ENCODE results near the gene HOOK2. TPM values are rescaled to one million over a fixed set of nuclear protein-coding genes. Genes with fewer than 3 reads are reported as not detected.

The HOOK2 gene
- polyA plus RNA-seq, 1 experiment = 5.5 TPM

DNA sequence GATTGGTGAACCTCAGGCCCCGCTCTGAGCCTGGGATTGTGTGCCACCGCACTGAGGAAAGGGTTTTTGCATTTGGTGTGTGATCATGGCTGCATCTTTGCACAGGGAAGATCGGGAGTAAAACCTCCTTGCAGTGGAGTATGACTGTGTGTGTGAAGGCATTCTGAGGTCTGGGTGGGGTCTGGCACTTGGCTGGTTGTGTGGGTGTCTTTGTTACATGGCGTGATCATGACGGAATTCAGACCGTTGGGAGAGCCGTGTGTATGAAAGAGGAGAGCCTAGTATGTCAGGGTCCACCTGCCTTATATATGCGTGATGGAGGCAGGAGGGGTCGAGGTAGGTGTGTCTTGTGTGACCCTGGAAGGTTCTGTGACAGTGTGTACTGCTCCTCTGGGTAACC, 24.5 kb downstream of the HOOK2 start:
- Histone ChIP-seq H3K27ac (ENCODE audit: low read depth, low read length) (no peak overlapping the region), H3K9me3 (ENCODE audit: control insufficient read depth, insufficient read depth, low read length) (peaks cover 13% of the 10 kb centered on the region), H3K4me3 (ENCODE audit: low read depth, low read length) (no peak overlapping the region), H3K27me3 (ENCODE audit: control insufficient read depth, insufficient read depth, low read length) (peaks cover 12% of the 10 kb centered on the region)
- TF ChIP-seq, protein P1, sequence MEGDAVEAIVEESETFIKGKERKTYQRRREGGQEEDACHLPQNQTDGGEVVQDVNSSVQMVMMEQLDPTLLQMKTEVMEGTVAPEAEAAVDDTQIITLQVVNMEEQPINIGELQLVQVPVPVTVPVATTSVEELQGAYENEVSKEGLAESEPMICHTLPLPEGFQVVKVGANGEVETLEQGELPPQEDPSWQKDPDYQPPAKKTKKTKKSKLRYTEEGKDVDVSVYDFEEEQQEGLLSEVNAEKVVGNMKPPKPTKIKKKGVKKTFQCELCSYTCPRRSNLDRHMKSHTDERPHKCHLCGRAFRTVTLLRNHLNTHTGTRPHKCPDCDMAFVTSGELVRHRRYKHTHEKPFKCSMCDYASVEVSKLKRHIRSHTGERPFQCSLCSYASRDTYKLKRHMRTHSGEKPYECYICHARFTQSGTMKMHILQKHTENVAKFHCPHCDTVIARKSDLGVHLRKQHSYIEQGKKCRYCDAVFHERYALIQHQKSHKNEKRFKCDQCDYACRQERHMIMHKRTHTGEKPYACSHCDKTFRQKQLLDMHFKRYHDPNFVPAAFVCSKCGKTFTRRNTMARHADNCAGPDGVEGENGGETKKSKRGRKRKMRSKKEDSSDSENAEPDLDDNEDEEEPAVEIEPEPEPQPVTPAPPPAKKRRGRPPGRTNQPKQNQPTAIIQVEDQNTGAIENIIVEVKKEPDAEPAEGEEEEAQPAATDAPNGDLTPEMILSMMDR (IDR thresholded peaks at IDR 0.05; ENCODE audit: low read depth, low read length) = no peak
- ChIA-PET CTCF (interaction anchor here (2.2 kb wide), 1 partner anchor 9 kb away, joined by 11 read pairs; no protein-coding TSS in a partner anchor), POLR2A (no interaction called here)
- DNase-seq (ENCODE audit: low read depth, low spot score) = no peak

DNA sequence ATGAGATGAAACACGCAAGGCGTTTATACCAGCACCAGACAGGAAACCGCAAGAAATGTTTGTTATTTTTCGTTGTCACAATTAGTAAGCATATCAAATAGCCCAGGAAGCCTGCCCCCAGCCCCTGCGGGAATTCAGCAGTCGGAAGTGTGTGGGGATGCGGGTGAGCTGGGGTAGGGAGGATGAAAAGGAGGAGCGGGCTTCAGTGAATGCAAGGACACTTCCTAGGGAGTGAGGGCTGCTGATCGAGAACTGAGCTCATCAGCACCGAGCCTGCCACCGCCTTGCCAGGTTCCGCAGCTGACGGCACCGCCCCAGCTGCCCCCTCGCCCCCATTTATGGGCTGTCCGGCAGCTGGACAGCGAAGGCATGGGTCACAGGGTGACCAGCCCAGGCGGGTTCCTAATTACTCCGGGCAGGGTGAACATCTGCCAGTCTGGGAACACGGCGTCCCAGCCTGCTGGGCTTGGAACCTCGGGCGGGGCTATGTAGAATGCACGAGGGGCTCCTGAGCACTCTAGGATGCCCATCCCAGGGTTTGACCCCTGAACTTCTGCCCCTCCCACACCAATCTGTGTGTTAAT, 25.3 kb downstream of the HOOK2 start:
- POLR2A ChIA-PET = no interaction called here
- H3K27ac ChIP-seq (ENCODE audit: low read depth, low read length) = peak overlapping the region; percentile 11
- CTCF ChIA-PET = interaction anchor here (0.6 to 2.2 kb wide), 2 partner anchors 10 to 97 kb away, joined by 3 to 11 read pairs; no protein-coding TSS in a partner anchor
- DNase-seq (ENCODE audit: low read depth, low spot score) = no peak
- H3K9me3 ChIP-seq (ENCODE audit: control insufficient read depth, insufficient read depth, low read length) = peaks cover 13% of the 10 kb centered on the region
- no peak overlapping the region for H3K4me3 ChIP-seq (ENCODE audit: low read depth, low read length)
- peaks cover 12% of the 10 kb centered on the region for H3K27me3 ChIP-seq (ENCODE audit: control insufficient read depth, insufficient read depth, low read length)
- TF ChIP-seq, protein P1 (IDR thresholded peaks at IDR 0.05; ENCODE audit: low read depth, low read length) = no peak

DNA sequence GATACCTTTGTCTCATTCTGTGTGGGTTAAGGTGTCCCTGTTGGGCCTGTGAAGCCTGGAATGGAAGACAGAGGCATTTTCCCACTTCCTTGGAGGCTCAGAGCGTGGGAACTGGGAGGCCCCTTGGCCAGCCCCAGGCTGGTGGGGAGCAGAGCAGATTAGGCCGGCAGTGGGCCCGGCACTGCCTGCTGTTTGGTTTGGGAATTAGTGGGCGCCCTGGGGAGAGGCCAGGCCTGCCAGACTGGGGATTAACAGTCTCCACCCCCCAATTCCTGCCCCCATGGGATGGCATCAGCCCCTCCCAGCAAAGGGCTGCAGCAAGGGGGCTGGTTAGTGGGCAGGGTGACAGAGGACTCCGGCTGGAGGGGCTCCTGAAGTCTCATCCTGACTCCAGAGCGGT, 26.9 kb downstream of the HOOK2 start:
- no peak overlapping the region for H3K4me3 ChIP-seq (ENCODE audit: low read depth, low read length)
- ChIA-PET POLR2A (no interaction called here), CTCF (interaction anchor here (1.7 to 2.6 kb wide), 2 partner anchors 12 to 17 kb away, joined by 5 to 17 read pairs; no protein-coding TSS in a partner anchor)
- no peak overlapping the region for H3K27ac ChIP-seq (ENCODE audit: low read depth, low read length)
- TF ChIP-seq, protein P1 (IDR thresholded peaks at IDR 0.05; ENCODE audit: low read depth, low read length) = no peak
- DNase-seq (ENCODE audit: low read depth, low spot score) = no peak
- H3K27me3 ChIP-seq (ENCODE audit: control insufficient read depth, insufficient read depth, low read length) = peaks cover 12% of the 10 kb centered on the region
- peaks cover 13% of the 10 kb centered on the region for H3K9me3 ChIP-seq (ENCODE audit: control insufficient read depth, insufficient read depth, low read length)

DNA sequence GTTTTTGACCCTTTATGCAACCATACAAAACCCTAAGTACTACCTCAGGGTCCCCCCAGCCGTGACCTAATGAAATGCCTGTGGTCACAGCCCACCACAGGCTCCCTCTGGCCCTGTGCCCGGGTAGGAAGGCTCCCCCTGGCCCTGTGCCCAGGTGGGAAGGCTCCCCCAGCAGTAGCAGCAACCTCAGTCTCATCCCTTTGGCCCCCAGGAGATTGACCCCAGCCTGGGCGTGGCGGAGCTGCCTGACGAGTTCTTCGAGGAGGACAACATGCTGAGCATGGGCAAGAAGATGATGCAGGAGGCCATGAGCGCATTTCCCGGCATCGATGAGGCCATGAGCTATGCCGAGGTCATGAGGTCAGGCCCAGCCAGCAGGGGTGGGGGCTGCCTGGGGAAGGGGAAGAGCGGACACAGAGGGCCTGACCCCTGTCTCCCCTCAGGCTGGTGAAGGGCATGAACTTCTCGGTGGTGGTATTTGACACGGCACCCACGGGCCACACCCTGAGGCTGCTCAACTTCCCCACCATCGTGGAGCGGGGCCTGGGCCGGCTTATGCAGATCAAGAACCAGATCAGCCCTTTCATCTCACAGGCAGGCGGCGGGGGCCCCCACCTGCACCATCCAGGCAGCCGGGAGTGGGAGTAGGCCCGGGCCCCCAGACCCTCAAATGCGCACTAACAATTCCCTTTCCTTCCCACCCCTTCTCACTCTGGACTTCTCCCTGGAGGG, 30.0 kb downstream of the HOOK2 start:
- Histone ChIP-seq H3K27ac (ENCODE audit: low read depth, low read length) (no peak overlapping the region), H3K9me3 (ENCODE audit: control insufficient read depth, insufficient read depth, low read length) (peaks cover 13% of the 10 kb centered on the region), H3K4me3 (ENCODE audit: low read depth, low read length) (no peak overlapping the region), H3K27me3 (ENCODE audit: control insufficient read depth, insufficient read depth, low read length) (no peaks in the 10 kb centered on the region)
- TF ChIP-seq, protein P1 (IDR thresholded peaks at IDR 0.05; ENCODE audit: low read depth, low read length) = no peak
- DNase-seq (ENCODE audit: low read depth, low spot score) = no peak
- CTCF ChIA-PET = interaction anchor here (0.9 to 2.4 kb wide), 3 partner anchors 12 to 21 kb away, joined by 3 to 9 read pairs (median 8); no protein-coding TSS in a partner anchor
- POLR2A ChIA-PET = no interaction called here
